CD4-positive, alpha-beta T cell treated with Interleukin-10 for 1 hour (primary cell): ENCODE results near the gene GRIN2C.
A peak's percentile ranks its signal among the peaks of the same experiment; 100 is the strongest.

Source experiments
- DNase-seq: peaks from one replicate; pipeline ENCODE4 v3.0.0-alpha.2; 2020

Gene GRIN2C

DNA sequence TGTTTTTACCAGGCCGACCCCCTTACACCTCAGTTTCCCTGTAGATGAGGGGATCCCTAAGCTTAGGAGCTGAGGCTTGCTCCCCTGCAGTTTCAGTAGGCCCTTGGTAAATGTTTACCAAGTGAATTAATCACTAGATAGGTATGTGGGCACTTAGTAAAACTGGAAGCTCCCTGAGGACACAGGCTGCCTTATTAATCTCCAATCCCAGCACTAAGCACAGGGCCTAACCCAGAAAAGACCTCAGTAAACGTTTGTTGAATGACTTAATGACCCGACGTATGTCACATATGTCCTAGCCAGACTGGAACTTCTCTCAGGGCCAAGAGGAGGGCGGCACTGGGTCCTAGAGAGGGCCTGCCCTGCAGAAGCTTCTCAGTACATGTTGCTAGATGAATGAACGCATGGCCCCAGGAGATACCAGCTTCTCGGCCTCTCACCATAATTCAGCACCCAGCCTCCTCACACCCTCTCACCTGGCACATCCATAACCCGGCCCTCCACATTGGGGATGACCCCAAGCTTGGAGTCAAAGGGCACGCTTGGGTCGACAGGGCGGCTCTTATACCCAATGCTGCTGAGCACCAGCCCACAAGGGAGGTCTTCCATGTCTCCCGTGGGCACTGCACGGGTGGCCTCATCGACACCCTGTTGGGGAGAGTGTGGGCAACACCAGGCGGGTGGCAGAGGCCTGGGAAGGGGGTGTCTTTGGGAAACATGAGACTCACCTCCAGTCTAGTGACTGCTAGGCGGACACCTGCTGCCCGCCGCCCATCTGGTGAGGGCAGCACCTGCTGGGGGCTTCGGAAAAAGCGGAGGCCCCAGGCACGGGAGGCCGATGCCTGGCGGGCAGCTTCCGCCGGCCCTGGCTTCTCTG is 4.0 kb upstream of the GRIN2C start:
- no peak for DNase-seq

DNA sequence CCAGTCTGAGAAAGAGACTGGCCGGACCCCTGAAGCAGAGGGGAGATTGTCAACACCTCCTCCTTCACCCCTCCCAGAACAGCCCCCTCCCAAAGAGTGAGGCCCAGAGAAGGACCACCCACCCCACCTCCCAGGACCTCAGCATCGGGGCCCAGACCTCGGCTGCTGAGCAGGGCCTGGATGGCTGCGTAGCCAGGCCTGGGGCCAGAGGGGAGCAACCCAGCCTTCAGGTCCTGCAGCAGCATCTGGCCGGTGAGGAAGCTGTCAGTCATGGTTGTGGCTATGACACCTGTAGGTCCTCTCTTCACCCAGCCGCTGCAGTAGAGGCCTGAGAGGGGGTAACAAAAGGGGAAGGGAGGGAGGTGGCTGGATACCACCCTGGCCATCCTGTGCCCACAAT is 3.2 kb upstream of the GRIN2C start:
- DNase-seq, result no peak

DNA sequence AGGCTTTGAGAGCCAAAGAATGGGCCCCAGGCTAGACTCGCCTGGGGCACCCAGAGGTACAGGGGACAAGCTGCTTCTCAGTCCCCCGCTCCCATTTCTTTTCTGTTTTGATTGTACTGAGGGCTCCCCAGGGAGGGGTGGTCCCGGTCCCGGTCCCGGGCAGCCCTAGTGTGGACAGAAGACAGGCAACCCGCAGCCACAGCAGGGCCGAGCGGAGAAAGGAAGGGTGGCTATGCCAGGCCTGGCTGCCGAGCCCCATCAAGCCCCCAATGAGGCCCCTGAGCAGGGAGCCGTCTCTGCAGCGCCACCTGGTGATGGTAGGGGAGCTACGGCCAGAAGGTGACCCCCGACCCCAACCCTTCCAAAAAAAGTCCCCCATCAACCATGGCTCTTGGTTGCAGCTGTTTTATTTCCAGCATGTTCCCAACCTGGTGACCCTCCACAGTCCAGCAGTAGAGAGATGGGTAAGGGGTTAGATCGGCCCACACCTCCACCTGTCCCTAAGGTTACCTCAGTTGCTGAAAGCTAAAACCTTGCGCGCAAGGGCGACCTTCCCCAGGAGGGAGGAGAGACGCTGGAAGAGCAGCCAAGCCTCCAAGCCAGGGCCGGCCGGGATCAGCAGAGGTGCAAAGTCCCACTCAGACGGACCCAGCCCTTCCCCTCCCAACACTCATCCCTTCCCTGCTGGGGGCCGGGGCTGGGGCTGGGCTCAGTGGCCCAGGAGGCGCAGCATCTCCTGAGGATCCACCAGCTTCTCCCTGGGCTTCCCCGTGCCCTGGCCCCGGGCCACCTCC is 2.6 kb upstream of the GRIN2C start:
- peak; percentile 74 for DNase-seq

DNA sequence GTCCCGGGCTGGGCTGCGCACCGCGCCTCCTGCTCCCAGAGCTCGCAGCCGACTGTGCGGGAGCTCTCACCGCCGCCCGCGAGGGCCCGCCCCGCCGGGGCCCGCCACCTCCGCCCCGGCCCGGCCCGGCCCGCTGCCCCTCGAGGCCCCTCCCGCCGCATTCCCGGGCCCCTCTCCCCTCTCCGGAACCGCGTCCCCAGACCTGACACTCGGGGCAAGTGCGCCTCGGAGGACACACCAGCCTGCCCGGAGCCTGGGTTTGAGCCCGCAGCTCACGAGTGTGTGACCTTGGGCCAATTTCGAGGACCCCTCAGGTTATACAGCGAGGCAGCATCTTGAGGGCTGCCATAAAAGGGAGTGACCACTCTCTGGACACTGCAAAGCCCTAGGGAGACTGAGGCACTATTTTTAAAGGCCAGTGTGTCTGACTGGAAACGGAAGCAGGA is 2.0 kb upstream of the GRIN2C start:
- no peak for DNase-seq

DNA sequence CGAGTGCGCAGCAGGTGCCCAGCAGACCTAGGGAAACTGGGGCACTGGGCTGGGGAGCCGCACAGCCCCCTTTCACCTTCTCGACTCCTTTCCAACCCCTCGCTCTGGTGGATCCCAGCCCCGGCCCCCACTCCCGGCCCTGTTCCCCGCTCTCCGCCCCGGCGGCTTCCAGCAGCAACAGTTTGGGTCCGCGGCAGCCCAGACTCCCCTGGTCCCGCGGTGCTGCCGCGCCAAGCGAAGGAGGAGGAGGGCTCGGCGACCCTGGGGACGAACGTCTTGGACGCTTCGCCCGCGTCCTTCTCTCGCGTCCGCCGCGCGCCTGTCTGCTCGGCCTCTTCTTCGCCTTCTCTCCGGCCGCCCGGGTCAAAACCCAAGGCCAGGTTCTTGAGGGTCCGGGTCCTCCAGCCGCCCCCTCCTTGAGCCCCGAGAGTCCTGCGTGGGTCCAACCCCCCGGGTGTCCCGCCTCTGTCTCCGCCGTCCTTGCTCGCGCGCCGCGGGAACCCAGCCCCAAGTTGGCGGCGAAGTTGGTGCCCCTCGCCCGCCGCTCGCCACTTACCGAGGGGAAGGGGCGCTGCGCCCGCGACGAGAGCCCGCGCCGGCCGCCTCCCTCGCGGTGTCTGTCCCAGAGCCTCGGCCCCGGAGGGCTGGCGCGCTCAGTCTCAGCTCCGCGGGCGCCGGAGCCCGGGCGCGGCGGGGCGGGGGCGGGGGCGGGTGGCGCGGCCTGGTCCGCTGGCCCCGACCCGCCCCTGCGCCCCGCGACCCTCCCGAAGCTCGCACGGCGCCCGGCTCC is 1.4 kb upstream of the GRIN2C start:
- no peak for DNase-seq

DNA sequence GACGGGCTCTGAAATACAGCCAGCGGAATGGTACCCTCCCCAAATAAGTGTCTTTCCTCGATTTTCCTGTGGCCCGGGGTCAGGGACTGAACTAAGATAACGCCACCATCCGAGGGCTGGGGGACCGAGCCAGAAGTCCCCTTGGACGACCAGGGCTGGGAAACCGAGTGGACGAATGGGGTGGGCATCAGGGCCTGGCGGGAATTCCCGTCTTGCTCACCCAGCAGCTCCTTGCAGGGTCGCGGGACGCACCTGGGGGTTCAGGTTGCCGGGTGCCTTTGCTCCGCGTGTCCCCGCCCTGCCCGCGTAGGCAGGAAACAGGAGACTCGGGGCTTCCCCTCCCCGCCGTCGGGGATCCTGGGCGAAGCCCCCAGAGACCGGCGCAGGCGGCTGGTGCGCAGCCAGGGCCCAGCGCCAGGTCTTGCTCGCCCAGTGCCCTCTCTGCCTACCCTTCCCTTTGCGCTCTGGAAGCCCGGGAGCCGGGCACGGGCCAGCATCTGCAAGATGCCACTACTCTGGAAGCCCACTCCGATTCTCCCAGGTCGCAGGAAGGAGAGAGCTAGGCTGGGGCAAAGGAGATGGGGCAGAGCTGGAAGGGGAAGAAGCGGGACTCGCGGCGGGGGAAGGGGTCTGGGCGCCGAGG is 665 bp upstream of the GRIN2C start:
- DNase-seq, result no peak

DNA sequence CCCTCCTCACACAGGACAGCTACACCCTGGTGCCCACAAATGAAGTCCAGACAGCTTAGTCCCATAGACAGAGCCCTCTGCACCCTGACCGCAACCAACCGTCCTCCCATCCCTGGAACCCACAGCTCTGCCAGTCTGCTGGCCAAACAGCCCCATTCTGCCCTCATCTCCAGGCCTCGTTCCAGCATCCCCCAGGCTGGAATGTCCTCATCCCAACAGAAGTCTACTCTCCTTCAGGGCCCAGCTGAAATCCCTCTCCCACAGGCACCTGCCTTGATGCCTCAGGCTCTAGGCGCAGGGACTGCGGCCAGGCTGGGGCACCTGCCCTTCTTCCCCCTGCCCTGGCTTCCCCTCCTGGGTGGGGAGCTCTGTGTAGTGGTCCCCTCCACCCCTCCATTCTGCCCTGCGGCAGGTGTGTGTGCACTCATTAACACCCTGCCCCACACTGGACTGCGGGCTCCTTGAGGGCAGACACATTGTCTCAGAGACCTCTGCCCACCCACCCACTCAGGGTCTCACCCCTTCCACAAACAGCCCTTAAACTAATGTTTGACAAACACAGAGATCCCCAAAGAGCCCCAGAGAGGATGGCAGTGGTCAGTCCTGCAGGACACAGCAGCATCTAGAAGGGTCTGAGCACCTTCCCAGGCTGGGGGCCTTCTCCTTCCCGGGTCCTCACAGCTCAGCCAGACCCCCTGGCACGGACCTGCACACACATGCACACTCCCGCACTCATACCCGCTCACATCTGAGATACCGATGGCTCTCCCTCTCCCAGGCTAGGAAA is 820 bp downstream of the GRIN2C start:
- DNase-seq, result no peak

DNA sequence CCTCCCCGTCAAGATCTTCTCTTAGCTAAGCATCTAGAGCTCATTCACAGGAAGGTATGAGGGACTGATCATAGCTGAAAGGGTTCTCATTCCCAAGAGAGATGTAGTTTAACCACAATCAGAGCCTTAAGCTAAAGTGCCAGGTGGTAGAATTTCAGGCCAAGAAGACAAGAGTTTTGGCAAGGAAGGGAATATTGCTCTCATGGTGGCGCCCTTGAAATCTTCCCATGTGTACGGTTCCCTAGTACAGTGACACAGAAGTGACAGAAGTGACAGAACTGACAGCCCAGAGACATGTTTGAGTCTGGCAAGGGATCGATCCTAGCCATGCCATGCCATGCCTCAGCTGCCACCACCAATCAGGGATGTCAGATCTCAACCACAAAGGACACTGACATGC is 2.5 kb downstream of the GRIN2C start:
- no peak for DNase-seq

DNA sequence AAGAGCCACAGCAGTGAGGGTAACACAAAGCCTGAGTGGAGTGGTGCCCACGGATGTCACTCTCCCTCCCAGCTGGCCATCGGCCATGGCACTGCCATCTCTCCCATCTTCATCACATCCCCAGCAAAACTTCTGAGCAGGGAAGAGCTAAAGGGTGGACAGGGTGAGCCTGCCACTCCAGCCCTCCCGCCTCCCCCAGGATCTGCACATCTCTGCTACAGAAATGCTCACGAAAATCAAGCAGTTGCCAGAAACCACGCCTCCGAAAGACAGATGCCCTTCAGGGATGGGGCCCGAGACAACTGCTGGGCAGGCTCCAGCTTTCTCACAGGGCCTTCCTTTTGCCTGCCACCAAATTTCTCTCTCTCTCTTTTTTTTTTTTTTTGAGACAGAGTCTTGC is 3.6 kb downstream of the GRIN2C start:
- no peak for DNase-seq

DNA sequence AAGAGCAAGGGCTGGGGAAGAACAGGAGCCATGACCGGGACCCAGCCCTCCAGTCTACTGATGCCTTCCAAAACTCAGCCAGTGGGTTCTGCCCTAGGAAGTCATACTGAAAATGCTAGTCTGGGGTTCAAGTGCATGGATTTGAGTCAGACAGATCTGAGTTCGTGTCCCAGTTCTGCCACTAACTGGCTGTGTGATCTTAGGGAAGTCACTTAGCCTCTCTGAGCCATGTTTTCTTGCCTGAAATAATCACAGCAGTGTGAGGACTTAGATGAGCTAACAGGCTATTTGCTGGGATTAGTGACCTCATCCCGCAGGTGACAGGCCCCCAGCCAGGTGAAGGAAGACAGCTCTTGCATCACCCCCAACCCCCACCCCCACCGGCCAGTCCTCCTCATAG is 4.4 kb downstream of the GRIN2C start:
- DNase-seq, result no peak

DNA sequence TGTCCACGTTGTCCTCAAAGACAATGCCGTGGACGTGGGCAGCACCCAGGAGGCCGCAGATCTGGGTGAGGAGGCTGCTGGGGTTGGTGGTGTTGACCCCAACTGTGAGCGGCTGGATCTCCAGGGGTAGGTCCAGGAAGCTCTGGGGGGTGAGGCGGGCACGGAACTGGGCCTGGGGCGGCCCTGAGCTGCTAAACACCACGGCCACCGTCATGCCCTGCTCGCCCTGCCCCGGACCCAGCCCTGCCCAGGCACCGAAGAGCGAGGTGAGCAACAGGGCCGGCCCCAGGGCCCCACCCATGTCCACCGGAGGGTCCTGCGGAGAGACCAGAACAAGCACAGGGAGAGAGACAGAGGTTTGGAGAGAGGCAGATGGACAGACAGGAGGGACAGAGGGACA is 4.9 kb downstream of the GRIN2C start:
- DNase-seq, result no peak

DNA sequence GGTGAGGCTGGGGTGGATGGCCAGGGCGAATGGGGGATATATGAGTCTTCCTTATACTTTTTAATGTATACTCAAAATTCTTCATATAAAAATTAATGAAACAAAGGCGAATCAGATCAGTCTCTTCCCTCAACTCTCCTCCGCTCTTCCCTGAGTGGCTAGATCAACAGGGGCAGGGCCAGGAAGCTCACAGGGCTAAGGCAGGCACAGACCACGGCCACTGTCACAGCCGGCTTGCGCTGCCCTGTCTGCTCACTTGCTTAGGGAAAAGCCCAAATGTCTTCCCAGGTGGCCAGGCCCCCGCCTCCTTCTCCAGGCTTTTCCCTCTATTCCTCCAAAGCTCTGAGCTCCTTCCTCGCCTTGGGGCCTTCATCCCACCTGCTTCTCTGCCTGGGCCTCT is 6.0 kb downstream of the GRIN2C start:
- DNase-seq, result no peak

DNA sequence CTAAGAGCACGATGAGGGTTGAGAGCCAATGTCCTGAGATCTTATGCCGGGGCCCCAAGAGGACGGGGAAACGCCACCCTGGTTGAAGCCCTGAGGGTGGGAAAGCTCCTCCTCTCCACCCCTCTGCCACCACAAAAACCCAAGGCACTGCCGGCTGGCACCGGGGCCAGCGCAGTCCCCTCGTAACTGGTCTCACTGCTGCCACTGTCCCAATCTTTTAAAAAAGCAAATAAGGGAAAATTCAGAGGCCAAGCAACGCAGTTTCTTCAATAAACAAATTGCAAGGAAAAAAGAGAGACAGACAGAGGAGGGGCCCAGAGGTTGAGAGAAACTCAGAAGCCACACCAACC is 6.7 kb downstream of the GRIN2C start:
- DNase-seq, result no peak

DNA sequence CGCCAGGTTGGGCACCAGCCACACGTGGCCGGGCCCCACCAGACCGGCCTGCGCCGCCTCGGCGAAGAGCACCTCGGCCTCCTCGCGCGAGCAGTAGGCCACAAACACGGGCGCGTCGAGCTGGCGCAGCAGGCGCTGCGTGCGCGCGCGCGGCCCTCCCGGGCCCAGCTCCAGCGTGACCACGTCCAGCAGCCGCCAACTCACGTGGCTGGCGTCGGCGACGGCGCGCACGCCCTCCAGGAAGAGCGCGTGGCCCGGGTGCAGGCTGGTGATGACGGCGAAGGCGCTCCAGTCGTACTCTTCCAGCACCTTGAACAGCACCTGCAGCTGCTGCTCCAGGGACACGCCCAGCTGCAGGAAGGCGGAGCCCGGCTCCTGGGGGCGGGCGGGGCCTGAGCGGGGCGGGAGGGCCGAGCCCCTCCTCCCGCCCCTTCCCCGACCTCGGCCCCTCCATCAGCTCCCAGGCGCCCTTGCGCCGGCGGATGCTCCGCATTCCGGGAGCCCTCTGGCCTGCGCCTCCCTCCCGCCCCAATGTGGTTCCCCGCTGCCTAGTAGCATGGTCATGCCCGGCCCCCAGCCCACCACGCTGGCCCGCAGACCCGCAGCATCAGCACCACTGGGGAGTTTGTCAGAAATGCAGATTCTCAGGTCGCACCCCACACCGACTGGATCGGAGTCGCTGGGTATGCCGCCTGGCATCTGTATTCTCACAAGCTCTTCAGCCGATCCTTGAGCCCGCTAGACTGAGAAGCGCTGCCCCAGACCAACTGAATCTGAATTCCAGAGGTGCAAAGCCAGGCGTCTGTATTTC is 7.2 kb downstream of the GRIN2C start:
- peak; percentile 65 for DNase-seq

DNA sequence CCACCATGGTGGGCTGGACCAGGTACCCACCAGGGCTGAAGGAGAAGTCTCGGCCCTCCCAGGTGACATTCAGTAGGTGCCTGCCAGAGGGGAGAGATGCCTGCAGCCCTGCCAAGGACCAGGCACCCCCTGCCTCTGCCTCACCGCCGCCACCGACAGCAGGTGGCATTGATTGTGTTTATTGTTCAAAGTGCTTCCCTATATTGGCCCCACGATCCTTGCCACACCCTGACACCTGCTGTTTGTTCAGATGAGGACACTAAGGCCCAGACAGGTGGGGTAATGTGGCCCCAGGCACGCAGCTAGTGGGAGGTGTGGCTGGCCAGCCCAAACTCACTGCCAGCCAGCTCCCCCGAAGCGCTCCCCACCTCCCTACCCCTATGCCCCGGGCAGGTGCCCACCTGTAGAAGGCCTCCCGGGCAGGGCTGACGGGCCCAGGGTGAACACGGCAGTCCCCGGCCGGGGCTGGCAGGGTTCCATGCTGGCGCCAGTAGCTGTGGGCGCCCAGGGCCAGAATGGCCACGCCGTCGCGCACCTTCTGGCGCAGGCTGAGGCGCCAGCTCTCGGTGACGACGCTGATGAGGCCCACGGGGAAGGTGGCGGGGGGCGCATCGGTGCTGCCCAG is 8.0 kb downstream of the GRIN2C start:
- DNase-seq, result no peak

DNA sequence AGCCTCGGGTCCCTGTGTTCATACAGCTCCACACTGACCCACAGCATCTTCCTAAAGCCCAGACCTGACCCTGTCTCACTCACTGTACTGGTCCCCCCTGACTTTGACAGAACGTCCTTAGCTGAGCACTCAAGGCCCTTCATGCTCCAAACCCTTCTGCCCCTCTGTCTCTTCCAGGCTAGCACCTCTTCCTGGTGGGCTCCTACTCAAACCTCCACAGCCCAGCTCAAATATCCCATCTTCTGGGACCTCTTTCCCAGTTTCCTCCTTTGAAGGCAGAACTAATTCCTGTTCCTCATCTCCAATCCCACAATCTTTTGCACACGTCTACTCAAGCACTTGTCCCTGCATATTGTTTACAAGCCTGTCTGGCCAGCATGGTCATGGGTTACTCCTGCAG is 8.8 kb downstream of the GRIN2C start:
- DNase-seq, result no peak

DNA sequence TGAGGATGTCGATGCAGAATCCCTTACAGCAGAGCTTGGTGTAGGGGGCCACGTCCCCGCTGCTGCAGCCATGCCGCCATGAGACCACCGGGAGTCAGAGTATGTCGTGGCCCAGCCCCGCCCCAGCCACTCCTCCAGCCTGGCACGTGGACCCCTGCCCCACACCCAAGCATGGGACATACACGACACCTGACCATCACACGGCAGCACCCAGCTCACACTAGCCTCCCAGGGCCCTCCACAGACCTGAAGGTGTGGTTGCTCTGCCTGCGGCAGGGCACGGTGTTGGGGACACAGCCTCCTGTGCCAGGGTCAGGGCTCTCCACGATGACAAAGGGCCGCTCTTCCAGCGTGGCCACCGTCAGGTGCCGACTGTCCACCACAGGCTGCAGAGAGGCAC is 9.4 kb downstream of the GRIN2C start:
- no peak for DNase-seq

DNA sequence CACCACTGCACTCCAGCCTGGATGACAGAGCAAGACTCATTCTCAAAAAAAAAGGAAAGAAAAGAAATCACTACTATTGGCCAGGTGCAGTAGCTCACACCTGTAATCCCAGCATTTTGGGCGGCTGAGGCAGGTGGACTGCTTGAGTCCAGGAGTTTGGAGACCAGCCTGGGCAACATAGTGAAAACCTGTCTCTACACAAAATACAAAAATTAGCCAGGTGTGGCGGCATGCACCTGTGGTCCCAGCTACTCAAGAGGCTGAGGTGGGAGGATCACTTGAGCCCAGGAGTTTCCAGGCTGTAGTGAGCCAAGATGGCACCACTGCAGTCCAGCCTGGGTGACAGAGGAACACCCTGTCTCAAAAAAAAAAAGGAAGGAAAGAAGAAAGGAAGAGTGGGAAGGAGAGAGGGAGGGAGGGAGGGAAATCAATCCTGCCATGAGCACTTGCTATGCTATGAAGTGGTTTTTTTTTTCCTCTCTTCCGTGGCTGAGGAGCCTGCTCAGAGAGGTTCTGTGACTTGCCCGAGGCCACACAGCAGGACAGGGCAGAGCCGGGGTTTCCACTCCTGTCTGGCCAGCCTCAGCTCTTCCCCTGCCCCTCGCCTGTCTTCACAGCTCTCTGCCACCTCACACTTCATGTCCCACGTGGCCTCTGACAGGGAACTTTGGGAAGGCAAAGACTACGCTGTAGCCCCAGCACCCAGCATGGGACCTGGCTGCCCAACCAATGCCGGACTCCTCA is 10.9 kb downstream of the GRIN2C start:
- DNase-seq, result no peak

DNA sequence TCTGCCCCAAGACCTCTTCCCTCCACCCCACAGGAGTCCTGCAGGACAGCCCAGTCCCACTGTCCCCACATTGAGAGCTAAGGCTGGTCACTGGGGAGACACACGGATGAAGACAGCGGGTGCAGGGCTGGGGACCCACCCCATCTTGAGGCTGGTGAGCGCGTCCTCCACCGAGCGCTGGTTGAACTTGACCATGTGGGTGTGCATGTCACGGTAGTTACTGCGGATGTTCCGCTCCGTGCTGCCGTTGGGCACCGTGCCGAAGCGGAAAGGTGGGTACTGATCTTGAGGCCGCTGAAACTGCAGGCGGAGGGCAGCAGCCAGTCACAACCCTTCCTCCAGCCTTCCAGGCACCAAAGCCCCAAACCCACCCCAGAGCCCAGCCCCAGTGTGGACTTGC is 13.1 kb downstream of the GRIN2C start:
- no peak for DNase-seq

DNA sequence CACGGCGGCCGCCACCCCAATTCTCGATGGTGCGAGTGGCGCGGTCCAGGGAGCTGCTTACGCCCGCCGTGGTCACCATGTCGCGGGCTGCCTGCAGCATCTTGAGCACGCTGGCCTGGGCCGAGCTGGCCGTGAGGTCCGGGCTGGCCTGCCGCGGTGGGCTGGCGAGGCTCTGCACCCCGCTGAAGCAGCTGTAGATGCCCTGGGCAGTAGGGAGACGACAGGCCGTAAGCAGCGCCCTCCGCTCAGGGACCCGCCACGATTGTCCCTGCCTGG is 16.4 kb downstream of the GRIN2C start:
- no peak for DNase-seq
